Measurements from ENCODE around the gene DNAJC11.
"Not testable (repeated sequence)": the region's sequence is repeated elsewhere in the genome, so short reads cannot be mapped to it uniquely, and the experiment has no call there.

The DNAJC11 gene

DNA sequence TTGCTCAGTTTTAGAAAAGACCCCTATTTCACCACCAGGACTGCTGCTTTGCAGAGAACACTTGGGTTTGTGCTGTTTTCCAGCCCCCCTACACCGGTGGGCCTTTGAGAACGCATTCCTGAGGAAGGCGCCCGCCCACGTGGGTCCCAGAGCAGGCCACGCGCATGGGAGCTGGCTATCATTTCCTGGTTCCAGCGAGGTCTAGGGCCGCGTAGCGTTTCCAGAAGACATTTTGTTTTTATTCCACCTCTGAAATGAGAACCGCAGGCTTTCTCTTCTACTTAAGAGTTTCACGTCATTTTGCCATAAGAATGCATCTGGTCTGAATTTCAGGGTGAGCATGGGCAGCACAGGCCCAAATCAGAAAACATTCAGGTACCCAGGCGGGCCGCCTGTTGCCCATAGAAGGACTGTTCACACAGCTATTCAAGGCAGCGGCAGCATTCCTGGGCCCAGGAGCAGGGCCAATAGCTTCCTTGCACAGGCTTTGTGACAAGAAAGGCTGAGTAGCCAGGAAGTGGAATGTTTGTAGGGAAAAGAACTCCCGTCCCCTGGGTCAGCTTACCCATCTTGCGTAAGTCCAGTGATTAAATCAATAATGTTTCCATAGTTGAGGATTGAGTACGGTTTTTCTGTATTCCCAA, 97.6 kb downstream of the DNAJC11 start:
- Mint-ChIP-seq H3K4me3 (peak overlapping the region; percentile 84), H3K27me3 (no peaks in the 10 kb centered on the region), H3K27ac (peak overlapping the region; percentile 93), H3K36me3 (peaks cover 6% of the 10 kb centered on the region), H3K9me3 (no peaks in the 10 kb centered on the region), H3K4me1 (peaks cover 35% of the 10 kb centered on the region)
- ATAC-seq, result no peak

DNA sequence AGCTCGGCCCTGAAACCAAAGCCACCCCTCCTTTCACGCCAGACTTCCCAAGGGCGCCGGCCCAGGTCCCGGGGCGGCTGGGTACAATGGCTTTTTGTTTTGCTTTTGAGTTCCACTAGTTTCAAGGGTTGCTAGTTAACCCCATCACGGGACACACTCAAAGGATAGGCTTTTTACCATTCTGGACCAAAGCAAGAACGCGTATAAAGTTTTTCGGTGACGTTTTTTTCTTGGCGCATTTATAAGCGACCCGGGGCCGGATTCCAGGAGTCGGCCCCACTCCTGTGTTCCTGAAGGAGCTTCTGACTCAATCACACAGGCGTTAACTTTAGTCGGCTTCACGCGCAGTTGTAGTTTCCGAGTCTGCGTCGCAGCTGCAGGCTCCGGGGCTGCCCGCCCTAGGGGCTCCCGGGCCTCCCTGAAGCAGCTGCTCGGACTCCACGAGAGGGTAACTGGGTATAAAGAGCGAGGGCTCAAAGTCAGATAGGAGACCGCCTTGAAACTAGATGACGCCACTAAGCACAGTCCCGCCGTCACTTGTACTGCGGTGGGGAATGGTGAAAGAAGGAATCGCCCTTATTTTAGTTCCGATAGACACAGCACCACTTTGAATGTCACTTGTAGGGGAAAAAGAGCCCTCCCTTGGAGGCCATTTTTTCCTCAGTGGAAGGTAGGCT, 98.2 kb downstream of the DNAJC11 start:
- peak; percentile 42 for ATAC-seq
- peaks cover 41% of the 10 kb centered on the region for H3K4me1 Mint-ChIP-seq

DNA sequence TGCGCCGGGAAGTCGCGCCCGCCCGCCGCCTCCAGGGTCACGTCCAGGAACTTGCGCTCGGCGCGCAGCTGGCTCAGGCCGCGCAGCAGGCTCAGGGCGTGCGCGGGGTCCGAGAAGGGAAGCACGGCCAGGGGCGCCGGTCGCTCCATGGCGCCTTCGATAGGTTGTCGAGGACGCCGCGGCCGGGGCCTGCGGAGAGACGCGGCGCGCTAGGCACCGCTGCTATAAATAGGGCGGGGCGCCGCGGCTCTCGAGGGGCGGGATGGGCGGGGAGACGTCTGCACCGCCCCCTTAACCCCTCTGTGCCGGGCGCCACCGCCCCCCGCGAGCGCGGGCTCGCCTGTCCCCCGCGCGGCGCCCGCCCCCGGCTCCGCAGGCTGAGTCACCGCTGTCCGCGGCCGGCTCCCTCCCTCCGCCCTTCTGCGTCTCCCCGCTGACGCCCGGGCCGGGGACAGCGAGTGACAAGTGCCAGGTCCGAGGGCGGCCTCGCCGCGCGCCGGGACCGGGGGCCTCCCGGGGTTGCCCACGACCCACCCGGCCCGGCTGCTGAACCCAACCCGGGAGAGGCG, 98.9 kb downstream of the DNAJC11 start, which contains the start of gene KLHL21:
Gene KLHL21 (minus strand): TSS at position 201 of the 569 bp plus-strand sequence. CDS start 52 bp downstream, at position 149.
- Mint-ChIP-seq H3K36me3 (peaks cover 10% of the 10 kb centered on the region), H3K4me3 (peak within 1 kb of the TSS; percentile 95), H3K4me1 (peaks cover 42% of the 10 kb centered on the region), H3K27me3 (no peaks in the 10 kb centered on the region), H3K9me3 (no peaks in the 10 kb centered on the region), H3K27ac (peak within 1 kb of the TSS; percentile 93)
- peak; percentile 86 for ATAC-seq

More for the DNA sequence above, 98.2 kb downstream of the DNAJC11 start:
- Mint-ChIP-seq H3K27me3 (no peaks in the 10 kb centered on the region), H3K9me3 (no peaks in the 10 kb centered on the region), H3K4me3 (peak overlapping the region; percentile 84), H3K36me3 (peaks cover 10% of the 10 kb centered on the region), H3K27ac (peak overlapping the region; percentile 93)

DNA sequence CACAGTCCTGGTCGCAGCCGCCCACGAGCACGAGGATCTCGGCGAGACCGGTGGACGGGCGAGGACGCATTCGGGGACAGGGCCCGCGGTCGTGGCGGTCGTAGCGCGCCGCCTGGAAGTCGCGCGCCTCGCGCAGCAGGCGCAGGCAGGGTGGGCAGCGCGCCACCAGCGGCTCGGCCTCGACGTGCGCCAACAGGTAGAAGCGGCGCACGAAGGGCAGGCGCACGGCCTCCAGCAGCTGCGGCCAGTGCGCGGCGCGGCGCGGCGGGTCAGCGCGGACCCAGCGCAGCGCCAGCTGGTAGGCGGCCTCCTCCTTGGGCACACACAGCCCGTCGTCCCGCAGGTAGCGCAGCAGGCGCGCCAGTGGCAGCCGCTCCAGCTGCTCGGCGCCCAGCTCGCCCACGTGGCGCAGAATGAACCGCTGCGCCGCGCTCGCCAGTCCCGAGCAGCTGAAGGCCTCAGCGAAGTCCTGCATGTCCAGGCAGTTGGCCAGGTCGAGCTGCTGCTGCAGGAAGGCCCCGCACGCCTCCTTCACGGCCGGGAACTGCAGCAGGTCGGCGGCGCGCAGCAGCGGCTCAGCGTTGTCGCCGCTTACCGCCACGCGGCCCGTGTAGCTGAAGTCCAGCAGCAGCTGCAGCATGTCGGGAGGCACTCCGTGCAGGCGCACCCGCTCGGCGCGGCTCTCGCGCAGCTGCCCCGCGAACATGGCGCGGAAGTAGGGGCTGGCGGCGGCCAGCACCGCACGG, 99.5 kb downstream of the DNAJC11 start:
- peaks cover 46% of the 10 kb centered on the region for H3K4me1 Mint-ChIP-seq
- H3K9me3 Mint-ChIP-seq, result no peaks in the 10 kb centered on the region
- H3K27ac Mint-ChIP-seq, result peak overlapping the region; percentile 93
- peak overlapping the region; percentile 95 for H3K4me3 Mint-ChIP-seq
- peak; percentile 60 for ATAC-seq
- no peaks in the 10 kb centered on the region for H3K27me3 Mint-ChIP-seq
- peaks cover 10% of the 10 kb centered on the region for H3K36me3 Mint-ChIP-seq

DNA sequence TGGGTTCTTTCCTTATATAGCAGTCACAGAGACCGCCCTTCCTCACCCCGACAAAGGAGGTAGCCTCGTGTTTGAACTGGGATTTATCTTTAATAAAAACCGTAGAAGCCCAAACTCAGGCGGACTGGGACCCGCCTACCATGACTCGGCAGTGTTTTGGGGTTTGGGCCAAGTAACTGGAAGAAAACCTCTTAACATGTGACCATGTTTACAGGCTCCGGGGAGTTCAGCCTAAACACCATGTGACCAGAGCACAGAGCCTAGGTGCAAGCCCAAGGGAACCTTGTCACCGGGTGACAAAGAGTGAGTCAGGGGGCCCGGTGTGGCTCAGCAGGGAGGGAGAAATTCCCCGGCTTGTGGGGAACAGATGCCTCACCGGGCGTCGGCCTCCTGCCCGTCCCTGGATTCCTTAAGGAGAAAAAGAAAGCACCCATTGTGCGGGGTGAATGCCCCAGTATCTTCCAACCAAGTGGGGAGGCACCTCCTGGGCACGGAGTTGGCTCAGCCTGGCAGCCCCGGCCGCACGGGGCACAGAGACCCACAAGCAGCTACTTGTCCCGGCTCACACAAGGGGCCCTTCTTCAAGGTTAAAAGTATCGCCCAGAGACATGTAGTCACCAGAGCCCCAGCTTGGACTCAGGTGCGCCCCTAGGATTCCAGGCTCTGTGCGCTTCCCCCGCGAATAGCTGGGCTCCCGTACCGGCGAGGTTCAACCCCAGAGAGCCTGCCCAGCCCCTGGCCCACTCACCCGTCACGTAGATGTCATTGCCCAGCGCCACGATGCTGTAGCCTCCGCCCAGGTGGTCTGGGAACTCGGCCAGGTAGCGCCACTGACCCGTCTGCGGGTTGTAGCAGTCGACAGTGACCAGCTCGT, 100.3 kb downstream of the DNAJC11 start:
- ATAC-seq, result peak; percentile 69
- Mint-ChIP-seq H3K36me3 (peaks cover 15% of the 10 kb centered on the region), H3K9me3 (no peaks in the 10 kb centered on the region), H3K4me1 (peaks cover 50% of the 10 kb centered on the region), H3K27ac (peak overlapping the region; percentile 93), H3K4me3 (peak overlapping the region; percentile 95), H3K27me3 (no peaks in the 10 kb centered on the region)

DNA sequence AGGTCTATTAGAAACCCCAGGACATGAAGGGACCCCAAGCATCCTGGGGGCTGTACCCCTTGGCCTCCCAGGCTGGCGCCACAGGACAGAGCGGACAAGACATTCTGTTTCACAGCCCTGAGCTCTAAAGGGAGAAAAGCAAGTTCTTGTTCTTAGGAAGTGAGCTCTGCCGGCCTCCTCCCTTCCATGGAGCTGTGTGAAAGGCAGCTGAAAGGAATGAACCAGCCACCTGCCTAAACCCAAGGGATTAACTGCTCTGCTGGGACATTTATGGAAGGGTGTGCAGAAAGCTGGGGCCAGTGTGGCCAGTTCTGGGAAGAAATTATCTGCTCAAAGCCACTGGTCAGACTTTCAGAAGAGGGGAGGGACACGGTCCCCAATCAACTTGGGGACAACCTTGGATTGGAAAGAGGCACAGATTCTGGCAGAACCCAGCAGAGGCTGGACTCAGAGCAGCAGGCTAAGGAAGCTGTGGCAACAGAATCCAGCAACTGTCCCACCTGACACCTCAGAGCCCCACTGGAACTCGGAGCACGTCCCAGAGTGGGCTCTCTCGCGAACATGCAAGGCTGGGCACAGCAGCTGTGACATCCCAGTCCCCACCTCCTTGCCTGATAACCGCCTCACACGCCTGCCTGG, 101.1 kb downstream of the DNAJC11 start:
- H3K36me3 Mint-ChIP-seq, result peaks cover 21% of the 10 kb centered on the region
- H3K4me1 Mint-ChIP-seq, result peaks cover 56% of the 10 kb centered on the region

DNA sequence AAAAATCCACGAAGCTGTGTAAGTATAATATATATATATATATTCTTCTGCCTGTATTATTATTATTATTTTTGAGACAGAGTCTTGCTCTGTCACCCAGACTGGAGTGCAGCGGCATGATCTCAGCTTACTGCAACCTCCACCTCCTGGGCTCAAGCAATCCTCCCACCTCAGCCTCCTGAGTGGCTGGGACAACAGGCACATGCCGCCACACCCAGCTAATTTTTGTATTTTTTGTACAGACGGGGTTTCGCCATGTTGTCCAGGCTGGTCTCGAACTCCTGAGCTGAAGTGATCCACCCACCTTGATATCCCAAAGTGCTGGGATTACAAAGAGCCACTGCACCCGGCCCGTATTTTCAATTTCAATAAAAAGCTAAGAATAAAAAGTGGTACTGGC, 101.6 kb downstream of the DNAJC11 start:
- Mint-ChIP-seq H3K36me3 (peaks cover 21% of the 10 kb centered on the region), H3K27ac (peak overlapping the region; percentile 93), H3K4me3 (peak overlapping the region; percentile 95), H3K4me1 (peaks cover 56% of the 10 kb centered on the region)
- not testable (repeated sequence) for H3K27me3 Mint-ChIP-seq, ATAC-seq, H3K9me3 Mint-ChIP-seq

More for the DNA sequence above, 101.1 kb downstream of the DNAJC11 start:
- Mint-ChIP-seq H3K27ac (peak overlapping the region; percentile 93), H3K4me3 (peak overlapping the region; percentile 95), H3K9me3 (no peaks in the 10 kb centered on the region), H3K27me3 (no peaks in the 10 kb centered on the region)
- no peak for ATAC-seq

DNA sequence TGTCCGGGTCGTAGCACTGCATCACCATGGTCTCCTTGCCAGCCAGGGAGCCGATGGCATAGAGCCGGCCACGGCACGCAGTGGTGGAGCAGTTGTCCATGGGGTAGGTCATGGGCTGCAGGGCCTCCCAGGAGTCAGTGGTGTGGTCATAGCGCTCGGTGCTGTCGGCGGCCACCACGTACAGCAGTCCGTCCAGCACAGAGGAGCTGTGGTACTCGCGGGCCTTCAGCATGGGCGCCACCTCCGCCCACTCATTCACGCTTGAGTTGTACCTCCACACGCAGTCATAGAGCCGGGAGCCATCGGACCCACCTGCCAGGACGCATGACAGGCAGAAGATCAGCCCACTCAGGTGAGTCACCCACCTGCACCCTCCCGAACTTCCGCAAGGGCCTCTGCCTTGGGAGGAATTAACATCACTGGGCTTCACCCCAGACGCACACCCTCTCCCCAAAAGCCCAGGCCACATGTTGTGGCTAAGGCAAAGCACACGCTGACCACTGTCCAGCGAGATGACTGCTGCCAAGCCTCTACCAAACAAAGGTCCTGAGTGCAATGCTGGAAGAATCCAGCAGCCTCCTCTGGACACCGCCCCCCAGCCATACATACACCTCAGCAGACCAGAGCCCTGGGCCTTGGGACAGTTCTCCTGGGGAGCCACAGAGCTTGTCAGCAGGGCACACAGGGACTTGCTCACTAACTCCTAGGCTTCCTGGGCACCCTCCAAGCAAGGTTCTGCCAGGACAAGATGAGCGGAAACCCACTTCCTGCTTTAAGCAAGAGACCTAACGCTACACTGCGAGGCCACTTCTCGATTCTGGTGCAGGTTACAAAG, 102.3 kb downstream of the DNAJC11 start:
- Mint-ChIP-seq H3K27me3 (no peaks in the 10 kb centered on the region), H3K4me1 (peaks cover 56% of the 10 kb centered on the region), H3K27ac (peak overlapping the region; percentile 93), H3K36me3 (peaks cover 21% of the 10 kb centered on the region), H3K4me3 (peak overlapping the region; percentile 95), H3K9me3 (no peaks in the 10 kb centered on the region)
- ATAC-seq, result no peak

DNA sequence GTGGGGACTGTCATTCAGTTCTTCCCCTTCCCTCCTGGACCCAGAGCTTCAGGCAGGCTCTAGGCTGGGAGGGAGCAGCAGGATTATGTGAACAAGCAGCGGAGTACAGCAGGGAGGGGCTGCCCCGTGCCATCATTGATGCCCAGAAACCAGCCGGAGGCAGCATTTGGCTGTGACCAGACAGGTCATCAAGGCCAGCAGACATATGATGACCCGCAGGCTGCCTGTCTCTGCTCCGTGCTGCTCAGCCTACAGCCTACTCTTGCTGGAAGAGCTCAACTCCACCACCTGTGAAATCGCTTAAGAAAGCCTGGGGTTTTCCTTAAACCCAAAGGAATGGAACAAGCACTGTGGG, 103.9 kb downstream of the DNAJC11 start:
- Mint-ChIP-seq H3K9me3 (no peaks in the 10 kb centered on the region), H3K36me3 (peaks cover 21% of the 10 kb centered on the region), H3K27ac (no peak overlapping the region)

DNA sequence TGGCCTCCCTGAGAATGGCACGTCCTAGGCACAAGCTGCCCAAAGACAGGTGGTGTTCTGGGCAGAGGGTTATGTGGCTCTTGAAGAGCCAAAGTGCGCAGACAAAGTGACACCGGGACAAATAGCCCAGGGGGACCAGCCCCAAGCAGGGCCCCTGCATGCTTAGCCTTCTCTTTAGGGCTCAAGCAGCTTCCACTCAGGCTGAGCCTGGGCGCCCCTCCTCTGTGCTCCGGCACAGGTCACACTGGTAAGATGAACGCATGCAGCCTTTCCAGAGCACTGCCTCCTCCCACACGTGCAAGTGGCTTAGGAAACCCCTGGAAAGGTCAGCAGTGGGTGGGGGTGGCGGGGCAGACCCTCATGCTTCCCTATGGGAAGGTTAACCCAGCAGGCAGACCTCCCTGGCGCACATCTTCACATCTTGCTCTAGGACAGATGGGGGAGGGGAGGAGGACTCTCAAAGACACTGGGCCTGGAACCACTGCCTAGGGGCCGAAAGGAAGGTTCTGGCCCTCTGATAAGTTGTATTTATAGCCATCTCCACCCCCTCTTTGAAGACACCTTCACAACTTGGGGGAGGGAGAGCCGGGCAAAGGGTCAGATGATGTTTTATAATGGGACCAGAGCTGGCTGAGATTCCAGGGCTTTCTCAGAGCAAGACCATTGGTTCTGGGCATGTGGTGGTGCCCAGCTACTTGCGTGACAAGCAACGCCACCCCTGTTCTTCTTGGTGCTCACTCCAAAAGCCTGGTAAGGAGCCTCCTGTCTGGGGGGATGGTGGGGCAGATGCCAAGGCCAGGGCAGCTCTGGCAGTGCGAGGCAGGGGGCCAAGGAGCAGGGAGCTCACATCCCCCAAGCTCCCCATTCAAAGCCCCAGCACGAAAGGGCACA, 104.5 kb downstream of the DNAJC11 start:
- Mint-ChIP-seq H3K4me1 (peaks cover 46% of the 10 kb centered on the region), H3K27me3 (no peaks in the 10 kb centered on the region), H3K27ac (no peak overlapping the region), H3K4me3 (no peak overlapping the region), H3K36me3 (peaks cover 21% of the 10 kb centered on the region), H3K9me3 (no peaks in the 10 kb centered on the region)
- ATAC-seq, result no peak

More for the DNA sequence above, 103.9 kb downstream of the DNAJC11 start:
- Mint-ChIP-seq H3K4me3 (no peak overlapping the region), H3K27me3 (no peaks in the 10 kb centered on the region), H3K4me1 (peaks cover 46% of the 10 kb centered on the region)
- ATAC-seq, result no peak

DNA sequence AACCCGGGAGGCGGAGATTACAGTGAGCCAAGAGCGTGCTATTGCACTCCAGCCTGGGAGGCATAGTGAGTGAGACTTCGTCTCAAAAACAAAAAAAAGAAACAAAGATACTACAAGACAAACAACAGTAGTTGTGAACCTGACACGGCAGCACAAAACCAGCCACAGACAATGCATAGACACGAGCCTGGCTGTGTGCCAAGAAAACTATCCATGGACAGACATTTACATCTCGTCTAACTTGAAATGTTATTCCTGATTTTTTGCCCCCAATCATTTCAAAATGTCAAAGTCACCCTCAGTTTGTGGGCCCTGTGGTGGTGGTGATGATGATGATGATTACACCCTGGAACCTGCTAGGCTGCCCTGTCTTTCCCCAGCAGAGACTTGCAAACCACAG, 105.3 kb downstream of the DNAJC11 start:
- Mint-ChIP-seq H3K9me3 (no peaks in the 10 kb centered on the region), H3K36me3 (peaks cover 21% of the 10 kb centered on the region), H3K4me3 (no peak overlapping the region), H3K4me1 (peaks cover 51% of the 10 kb centered on the region), H3K27ac (no peak overlapping the region), H3K27me3 (no peaks in the 10 kb centered on the region)
- no peak for ATAC-seq

DNA sequence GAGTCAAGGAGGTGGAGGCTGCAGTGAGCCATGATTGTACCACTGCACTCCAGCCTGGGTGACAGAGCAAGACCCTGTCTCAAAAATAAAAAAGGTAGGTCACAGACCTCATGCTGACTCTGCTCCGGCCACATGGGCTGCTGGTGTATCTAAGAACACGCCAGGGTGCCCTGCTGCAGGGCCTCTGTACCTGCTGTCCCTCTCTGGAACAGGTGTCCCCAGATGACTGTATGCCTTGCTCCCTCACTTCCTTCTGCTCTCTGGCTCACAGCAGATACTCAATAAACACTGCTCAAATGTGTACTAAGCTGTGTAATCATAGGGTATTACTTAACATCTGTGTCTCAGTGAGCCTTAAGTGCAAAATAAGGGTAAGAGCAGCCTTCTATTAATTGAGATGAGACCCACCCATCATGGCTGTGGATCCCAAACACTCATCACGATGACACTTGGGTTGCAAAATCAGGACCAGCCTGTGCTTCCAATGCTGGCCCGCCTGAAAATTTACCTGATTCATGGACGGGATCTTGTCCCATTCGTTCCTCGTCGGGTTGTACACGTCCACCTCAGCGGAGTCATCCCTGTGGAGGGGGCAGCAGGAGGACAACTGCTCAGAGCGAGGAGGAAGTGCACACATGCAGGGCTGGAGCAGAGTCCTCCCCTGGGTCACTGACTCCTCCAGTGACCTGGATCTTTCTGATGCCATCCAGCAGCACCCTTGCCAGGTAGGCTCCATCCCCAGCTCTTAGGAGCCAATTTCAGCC, 106.5 kb downstream of the DNAJC11 start:
- H3K27ac Mint-ChIP-seq, result no peak overlapping the region
- H3K27me3 Mint-ChIP-seq, result no peaks in the 10 kb centered on the region
- H3K4me1 Mint-ChIP-seq, result peaks cover 51% of the 10 kb centered on the region
- no peaks in the 10 kb centered on the region for H3K9me3 Mint-ChIP-seq
- H3K4me3 Mint-ChIP-seq, result no peak overlapping the region
- no peak for ATAC-seq
- peaks cover 20% of the 10 kb centered on the region for H3K36me3 Mint-ChIP-seq

All from stimulated activated memory B cell treated with anti-CD40 and anti-IgM and Interleukin-4, amounts not matched to agents 10 μg/mL and 1 μg/mL and 100 μg/mL, for 72 hours (primary cell).